HG03354 (cell line): Measurements from ENCODE around the gene SLC44A1.

ENCODE experiments used
- ATAC-seq: cut with Tn5 transposase; IDR thresholded peaks from one replicate; pipeline ENCODE4 v1.9.1; 2021; ENCODE audit warnings: mild to moderate bottlenecking; ENCODE audit not compliant: unreplicated experiment, poor library complexity, severe bottlenecking

Gene SLC44A1

DNA sequence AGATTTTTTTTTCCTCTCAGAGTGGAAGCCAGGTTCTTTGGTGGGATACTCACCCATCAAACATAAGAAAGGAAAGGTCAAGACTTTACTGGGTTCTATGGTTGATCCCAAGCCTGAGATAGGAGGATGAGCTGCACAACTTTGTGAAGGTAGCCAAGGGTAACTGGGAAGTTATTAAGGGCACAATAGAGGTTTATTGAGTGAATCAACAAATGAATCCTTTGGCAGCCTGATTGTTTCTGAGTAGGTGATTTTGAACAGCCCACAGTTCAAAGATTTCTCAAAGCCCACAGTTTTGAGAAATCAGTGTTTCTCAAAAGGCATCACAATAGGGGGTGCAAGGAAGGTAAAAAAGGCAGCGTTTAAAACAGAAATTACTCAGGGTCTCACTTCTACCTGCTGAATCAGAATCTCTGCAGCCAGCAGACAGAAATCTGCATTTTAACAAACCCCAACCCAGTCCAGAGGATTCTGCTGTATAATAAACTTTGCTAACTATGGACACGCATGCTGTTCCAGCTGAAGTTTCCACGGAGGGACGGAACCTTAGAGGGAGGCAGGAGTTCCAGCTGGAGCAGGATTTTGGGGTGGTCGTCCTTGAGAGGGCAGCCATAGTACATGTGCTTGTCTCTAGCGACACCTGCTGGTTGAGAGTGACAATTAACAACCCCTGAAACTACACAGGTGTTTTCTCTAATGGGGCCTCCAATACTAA is 170.7 kb downstream of the SLC44A1 start:
- ATAC-seq: peak; percentile 83

DNA sequence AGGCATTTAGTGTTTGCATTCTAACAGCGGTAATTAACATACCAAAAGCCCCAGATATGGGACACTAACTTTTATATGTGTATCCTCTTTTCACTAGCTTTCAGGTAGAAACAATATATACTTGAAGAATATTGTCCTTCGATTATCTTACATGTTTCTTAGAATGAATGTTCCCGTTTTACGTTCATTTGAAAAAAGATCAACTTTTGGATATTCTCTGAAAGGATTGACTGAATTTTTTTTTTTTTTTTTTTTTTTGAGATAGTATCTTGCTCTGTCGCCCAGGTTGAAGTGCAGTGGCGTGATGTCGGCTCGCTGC is 171.2 kb downstream of the SLC44A1 start:
- ATAC-seq: no peak

DNA sequence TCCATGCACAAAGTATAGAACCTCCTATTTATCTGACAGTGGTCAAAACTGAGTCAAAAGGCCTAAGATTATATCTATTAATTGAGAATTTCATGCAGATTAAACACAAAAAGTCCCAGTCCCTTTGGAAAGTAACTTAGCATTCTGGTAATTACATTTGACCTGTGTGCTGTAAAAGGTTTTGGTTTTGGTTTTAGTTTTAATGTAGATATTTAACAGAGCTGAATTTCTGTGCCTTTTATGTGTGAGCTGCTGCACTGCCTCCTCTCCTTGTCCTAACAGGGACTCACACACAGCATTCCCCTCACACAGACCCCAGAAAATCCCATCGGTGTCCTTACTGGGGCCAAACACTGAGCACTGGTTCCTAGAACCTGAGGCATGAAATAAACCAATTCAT is 172.4 kb downstream of the SLC44A1 start:
- peak; percentile 84 for ATAC-seq

DNA sequence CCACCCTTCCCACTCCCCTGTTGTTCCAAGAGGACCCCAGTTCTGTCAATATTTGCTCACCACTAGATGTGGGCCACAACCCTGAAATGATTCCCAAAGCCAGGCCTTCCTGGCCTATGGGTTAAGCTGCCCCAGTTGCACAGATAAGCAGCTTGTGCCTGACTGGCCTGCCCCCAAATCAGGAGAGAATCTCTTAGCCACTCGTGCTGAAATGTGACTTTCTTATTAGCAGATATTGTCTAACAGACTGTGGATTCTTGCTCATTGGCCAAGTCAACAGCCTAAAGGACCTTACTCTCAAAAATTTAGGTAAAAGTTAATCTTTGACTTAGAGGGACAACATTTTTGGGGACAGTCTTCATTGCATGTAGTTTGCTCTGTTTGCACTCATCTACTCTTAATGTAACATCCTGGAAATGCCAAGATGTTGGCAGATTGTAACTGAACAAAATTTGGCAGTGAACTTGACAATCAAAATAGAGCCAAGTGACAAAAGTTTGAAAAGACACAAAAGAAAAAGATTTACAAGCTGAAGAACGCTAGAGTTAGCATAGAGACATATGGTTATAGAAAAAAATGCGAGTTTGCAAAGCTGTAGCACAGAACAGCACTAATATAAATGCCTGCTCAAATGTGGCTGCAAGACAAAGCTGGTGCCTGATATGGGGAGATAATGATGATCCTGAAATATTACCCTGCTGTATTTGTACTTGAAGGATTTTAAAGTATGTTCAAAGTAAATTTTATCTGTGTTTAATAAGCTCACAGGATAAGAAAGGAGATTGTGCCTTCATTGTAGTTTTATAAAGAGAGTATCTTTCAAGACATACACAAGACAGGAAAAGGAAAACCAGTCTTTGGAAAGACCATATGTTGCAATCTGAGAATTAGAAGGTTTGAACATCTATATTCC is 174.4 kb downstream of the SLC44A1 start:
- no peak for ATAC-seq

DNA sequence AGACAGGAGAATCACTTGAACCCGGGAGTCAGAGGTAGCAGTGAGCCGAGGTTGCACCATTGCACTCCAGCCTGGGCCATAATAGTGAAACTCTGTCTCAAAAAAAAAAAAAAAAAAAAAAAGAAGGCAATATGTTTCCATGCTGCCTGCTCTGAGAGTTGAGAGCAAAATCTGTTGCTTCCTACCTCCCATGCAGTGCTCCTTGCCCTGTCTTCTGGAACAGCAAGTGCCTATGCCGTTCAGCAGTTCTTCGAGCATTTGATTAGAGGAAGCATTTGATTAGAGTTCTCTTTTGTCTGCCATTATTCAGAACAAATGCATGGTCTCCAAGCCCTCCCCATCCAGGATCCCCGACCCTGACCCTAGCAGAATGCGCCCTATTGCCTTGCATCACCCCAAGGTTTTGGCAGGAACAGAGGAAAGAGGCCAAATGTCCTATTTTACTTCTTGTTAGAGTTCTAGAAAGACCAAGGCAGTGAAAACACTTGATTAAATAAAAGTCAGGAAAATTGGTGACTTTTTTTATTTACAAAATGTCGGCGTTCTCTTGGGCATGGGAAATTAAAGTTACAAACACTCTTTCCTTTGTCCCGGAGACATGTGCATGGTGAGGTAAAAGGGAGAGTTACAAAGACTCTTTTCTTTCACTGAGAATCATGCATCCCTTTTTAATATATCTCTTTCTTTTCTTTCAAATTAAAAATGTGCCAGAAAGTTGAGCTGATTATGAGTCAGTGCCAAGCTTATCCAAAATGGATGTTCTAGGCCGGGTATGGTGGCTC is 175.6 kb downstream of the SLC44A1 start:
- no peak for ATAC-seq

DNA sequence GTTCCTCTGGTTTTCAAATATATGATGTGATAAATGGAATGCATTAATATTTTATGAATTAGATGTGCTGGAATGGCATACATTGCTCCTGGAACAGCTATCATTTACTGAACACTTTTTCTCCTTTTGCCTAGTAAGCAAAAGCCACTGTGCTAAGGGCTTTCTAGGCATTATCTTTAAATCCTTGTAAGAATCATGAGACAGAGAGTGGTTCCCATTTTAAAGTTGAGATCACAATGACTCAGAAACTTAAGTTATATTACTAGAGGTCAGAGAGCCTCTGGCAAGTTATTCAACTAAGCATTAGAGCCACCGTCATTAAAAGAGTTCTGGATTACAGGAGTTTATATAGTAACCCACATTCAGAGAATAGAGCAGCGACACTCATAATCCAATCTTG is 176.7 kb downstream of the SLC44A1 start:
- no peak for ATAC-seq

DNA sequence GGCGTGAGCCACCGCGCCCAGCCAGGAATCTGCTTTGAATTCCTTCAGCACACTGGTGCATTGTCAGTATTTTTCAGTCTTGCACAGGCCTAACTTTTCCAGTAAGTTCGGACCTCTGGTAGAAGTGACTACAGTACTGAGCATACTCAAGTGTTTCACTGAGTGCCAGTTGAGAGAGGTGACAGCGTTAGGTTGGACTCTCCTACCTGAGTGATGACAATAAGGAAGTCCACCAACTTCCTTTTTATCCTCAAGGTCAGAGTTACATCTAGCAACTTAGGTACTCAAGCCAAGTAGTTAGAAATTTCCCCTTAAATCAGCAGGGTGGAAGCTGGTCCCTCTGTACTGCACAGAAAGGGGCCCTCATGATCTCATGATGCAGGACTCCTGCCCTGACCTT is 177.4 kb downstream of the SLC44A1 start:
- no peak for ATAC-seq

DNA sequence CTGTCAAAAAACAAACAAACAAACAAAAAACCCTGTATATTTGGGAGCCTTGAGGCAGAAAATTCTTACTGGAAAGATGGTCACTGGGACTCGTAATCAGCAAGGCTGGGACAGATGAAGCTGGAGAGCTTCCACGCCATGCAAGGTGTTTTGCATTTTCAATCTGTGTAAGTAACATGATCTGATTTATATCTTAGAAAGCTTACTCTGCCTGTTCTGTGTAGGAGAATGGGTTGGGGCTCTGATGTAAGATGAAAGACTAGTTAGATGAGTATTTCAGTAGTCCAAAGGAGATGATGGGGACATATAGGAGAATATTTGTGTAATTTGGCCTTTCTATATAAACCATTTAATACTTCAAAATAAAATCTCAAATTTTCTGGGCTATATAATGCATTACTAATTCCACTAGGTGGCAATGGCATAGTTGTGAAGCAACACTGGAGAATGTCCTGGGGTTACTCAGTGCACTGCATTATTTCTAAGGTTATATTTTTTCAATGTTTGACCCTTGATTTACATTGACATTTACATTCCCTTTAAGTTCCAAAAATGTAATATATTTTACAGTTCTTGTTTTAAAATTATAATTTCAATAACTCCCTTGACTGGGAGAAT is 181.5 kb downstream of the SLC44A1 start:
- ATAC-seq: peak; percentile 88

DNA sequence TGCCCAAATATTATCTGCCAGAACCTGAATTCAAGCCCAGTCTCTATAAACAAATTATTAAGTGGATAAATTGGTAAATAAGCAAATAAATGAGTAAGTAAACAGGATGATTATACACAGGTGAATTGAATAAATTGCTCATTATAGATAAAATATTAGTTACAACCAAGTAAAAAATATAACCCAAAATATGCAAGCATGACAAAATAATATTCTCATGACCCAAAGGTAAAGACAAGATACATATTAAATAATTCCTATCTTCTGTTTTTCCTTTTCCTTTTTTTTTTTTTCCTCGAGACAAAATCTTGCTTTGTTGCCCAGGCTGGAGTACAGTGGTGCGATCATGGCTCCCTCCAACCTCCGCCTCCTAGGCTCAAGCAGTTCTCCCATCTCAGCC is 182.2 kb downstream of the SLC44A1 start:
- no peak for ATAC-seq

DNA sequence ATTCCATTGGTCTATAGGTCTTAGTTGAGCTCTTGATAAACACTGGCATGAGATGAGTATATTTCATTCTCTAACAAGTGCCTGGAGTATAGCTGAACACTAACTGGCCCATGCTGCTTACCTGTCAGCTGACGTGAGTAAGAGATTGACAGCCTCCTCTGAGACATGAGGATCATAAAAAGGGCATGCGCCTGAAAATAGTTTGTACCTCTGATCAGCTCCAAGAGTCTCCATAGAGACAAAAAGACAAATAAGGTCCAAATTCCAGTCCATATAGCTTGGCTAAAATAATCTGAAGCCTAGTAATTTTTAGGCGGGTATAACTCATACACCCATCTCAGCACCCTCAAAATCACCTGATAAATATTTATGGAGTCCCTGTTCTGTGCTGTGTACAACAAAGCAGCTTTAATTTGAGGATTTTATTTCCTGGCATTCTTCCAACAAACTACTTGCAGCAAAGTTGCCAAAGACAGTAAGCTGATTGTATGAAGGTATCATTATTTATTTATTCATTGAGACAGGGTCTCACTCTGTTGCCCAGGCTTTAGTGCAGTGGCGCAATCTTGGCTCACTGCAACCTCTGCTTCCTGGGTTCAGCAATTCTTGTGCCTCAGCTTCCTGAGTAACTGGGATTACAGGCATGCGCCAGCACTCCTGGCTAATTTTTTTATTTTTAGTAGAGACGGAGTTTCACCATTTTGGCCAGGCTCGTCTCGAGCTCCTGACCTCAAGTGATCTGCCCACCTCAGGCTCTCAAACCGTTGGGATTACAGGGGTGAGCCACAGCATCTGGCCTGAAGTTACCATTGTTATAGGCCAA is 187.2 kb downstream of the SLC44A1 start:
- no peak for ATAC-seq

DNA sequence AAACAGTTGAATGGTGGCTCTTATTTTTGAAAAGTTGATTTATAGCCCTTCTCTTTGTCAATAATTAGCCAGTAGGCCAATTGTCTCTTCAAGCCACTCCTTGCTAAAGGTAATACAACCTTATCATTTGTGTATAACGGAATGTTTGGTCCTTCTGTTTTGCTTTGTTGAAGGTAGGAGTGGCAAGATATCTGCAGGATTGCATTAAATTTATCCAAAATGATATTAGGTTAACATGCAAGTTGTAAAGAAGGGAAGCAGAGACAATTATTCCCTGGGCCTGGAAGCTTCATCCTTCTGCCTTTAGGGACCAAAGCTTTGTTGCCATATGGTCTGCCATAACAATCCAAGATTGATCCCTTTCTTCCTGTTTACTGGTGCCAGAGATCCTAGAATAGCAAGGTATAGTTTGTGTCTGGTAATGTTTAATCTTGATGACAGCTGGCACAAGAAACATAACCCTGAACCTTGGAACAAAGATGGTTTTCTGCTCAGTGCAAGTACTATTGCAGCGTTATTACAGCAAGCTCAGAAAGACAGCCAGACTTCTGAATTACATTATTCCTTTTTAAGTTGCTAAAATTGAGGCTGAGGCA is 187.9 kb downstream of the SLC44A1 start:
- ATAC-seq: no peak

DNA sequence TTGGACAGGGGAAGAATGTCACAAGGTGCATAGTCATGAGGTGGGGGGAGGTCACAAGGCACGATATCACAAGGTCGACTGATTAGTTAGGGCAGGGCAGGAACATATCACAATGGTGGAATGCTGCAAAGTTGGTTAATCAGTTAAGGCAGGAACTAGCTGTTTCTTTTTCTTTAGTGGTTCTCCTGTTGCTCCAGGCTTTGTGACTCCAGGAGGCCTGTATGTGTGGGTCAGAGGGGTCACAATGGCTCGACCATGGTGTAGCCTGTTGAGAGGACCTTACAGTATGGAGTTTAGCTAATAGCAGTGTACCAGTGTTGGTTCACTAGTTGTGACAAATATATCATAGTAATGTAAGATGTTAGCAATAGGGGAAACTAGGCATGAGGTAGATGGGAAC is 191.0 kb downstream of the SLC44A1 start:
- ATAC-seq: no peak

DNA sequence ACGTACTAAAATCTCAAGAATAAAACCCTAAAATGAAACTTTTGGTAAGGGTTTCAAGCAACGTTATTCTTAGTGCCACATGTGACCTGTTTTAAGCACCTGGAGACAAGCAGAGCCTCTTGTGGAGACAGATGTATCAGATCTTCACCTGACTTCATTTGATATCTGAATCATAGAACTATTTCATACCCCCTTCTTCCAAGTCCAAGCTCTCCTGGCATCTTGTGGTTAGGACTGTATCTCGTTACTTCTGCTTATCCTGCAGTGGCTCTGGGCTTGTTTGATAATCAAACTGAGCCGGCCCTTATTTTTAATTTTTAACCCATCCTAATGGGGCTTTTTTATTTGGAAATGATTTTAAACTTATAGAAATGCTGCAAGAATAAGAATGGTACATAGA is 192.3 kb downstream of the SLC44A1 start:
- no peak for ATAC-seq

DNA sequence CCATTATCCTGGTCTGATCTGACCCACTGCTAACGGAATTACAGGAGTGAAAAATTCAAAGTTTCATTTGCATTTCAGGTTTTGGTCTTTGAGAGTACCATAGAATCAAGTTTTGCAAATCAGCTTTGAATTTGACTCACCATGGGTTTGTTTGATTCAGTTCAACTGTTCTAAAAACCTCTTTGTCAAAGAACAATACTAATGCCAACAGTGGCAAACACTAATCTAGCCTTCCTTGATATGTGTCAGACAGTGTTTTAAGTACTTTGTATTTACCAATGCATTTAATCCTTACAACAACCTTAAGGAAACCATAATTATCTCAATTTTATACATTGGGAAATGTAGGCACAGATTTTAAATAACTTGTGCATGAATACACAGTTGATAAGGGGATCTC is 193.3 kb downstream of the SLC44A1 start:
- ATAC-seq: no peak

DNA sequence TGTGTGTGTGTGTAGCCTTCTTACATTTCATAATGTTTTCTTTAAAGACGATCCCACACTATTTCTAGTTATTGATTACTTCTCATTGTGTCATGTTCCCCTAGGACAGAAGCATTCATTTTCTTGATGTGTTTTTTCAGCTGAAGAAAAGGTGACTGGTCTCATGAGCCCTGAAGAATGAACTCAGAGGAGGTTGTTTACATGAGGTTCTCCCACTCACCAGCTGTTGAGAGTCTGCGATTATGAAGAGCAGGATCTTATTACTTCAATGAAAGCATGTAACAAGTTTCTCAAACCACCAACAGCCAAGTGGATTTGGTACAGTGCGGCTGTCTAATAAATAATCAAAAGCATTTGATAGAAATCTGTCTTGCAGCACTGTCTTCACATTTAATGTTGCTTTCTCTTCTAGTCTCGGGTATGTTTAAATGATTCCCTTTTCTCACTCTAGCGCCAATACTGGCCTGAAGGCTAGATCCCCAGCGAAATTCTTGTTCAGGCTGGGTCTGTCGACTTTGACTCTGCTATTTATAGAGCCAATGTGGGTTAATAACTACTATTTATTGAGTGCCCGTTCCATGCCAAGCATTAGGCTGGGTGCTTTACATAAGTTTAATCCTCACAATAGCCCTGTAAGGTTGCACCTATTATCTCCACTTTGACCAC is 193.8 kb downstream of the SLC44A1 start:
- no peak for ATAC-seq

DNA sequence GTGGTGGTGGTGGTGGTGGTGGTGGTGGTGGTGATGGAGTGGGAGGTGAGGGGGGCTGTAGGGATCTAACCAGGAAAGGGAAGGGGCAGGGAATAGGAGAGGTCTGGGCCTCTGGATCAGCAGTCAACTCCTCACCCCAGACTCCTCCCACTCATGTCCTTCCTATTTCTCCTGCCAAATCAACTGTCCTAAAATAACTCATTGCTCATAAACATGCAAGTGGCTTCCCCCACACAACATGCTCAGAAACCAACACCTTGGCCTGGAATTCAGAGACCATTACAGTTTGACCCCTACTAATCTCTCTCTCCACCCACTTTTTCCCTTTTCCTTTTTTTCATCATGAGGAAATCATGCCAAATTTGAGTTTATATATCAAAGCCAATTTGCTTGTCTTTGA is 195.0 kb downstream of the SLC44A1 start:
- ATAC-seq: no peak

DNA sequence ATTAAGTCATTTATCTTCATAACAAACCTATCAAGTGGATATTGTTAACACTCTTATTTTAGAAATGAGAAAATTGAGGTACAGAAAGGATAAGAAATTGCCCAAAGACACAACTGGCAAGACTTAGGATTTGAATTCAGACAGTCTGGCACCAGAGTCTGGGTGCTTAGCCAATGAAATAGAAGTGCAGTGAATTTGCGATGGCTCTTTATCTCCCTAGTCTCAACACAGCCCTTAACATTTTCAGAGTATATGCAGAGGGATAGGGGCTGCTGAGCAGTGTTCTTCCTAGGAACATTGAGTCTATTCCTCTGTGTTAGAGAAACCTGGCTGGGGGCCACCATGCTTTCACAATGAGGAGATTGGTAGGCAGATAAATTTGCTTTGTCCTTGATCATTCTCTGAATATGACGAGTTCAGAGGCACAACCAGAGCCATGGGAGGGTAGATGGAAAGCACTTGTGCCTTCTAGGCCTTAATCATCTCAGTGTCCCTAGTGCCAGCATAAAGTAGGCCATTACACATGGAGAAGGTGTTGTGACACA is 197.2 kb downstream of the SLC44A1 start:
- no peak for ATAC-seq

DNA sequence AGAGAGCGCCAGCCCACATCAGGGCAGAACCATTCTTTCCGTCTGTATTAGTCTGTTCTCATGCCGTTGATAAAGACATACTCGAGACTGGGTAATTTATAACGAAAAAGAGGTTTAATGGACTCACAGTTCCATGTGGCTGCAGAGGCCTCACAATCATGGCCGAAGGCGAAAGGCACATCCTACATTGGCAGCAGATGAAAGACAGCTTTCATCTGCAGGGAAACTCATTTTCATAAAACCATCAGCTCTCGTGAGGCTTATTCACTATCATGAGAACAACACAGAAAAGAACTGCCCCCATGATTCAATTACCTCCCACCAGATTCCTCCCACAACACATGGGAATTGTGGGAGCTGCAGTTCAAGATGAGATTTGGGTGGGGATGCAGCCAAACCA is 198.7 kb downstream of the SLC44A1 start:
- no peak for ATAC-seq
